ENCODE data around the gene NUCKS1.

Gene NUCKS1

DNA sequence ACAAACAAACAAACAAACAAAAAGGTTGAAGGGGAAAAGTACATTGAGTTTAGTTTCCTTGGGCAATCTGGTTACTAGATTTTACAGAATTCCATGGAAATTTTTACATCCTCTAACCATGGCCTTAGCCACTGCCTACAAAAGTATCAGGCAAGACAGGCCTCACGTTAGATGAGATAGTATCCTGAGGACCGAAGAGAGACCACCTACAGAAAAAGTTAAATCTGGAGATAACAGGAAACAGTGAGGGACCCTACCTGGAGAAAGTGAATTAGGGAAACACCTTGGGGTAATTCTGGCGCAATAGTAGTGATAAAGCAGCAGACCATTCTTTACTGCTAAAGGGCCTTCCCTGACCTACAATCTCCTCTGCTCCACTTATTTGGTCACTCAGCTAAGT lies 16.6 kb upstream of the NUCKS1 start:
- Histone ChIP-seq H3K27ac (ENCODE audit: low read depth, low read length) (no peak overlapping the region), H3K4me1 (ENCODE audit: control insufficient read depth, low read depth, low read length) (no peaks in the 10 kb centered on the region), H4K8ac (ENCODE audit: low read depth, low read length) (no peak overlapping the region), H3K4me2 (ENCODE audit: low read length) (no peak overlapping the region), H3K56ac (ENCODE audit: low read length) (no peak overlapping the region), H3K79me1 (ENCODE audit: low read length) (no peaks in the 10 kb centered on the region), H3K23ac (ENCODE audit: low read length) (no peak overlapping the region), H3K36me3 (ENCODE audit: control insufficient read depth, insufficient read depth, low read length) (no peaks in the 10 kb centered on the region), H2AK5ac (ENCODE audit: low read length) (no peak overlapping the region), H3K4ac (ENCODE audit: low read depth, low read length) (no peak overlapping the region), H3K18ac (ENCODE audit: low read length) (no peak overlapping the region), H4K5ac (ENCODE audit: low read length) (no peak overlapping the region), H2BK5ac (ENCODE audit: low read length) (no peak overlapping the region), H3K79me2 (ENCODE audit: control insufficient read depth, insufficient read depth, low read length) (no peaks in the 10 kb centered on the region), H3K27me3 (ENCODE audit: insufficient read depth, low read length, poor library complexity) (no peaks in the 10 kb centered on the region), H3K4me3 (ENCODE audit: low read length) (no peak overlapping the region), H3K9ac (ENCODE audit: low read length) (no peak overlapping the region), H2BK15ac (replicated peaks; ENCODE audit: low read depth) (no peak overlapping the region), H2BK120ac (ENCODE audit: low read depth, low read length) (no peak overlapping the region)
- no CpG with 5 or more reads among the region's 3 CpGs for WGBS (ENCODE audit: extremely low coverage, insufficient coverage, low lambda C conversion rate)
- DNase-seq = no peak

DNA sequence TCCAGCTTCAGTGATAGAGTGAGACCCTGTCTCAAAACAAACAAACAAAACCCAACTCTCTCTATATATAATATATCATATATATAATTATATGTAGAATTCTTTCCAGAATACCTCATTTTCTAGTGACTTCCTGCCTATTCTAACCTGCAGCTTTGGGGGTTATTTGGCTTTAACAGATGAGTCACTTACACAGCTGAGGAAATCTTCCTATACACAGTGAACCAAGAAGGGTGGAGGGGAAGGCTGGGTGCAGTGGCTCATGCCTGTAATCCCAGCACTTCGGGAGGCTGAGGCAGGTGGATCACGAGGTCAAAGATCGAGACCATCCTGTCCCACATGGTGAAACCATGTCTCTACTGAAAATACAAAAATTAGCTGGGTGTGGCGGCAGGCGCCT lies 16.1 kb upstream of the NUCKS1 start:
- Histone ChIP-seq H3K4me1 (ENCODE audit: control insufficient read depth, low read depth, low read length) (no peaks in the 10 kb centered on the region), H3K27me3 (ENCODE audit: insufficient read depth, low read length, poor library complexity) (no peaks in the 10 kb centered on the region), H3K23ac (ENCODE audit: low read length) (no peak overlapping the region), H4K8ac (ENCODE audit: low read depth, low read length) (no peak overlapping the region), H3K4me3 (ENCODE audit: low read length) (no peak overlapping the region), H3K18ac (ENCODE audit: low read length) (no peak overlapping the region), H3K79me1 (ENCODE audit: low read length) (no peaks in the 10 kb centered on the region), H2BK5ac (ENCODE audit: low read length) (no peak overlapping the region), H3K27ac (ENCODE audit: low read depth, low read length) (no peak overlapping the region), H4K5ac (ENCODE audit: low read length) (no peak overlapping the region), H3K4me2 (ENCODE audit: low read length) (no peak overlapping the region), H3K56ac (ENCODE audit: low read length) (no peak overlapping the region), H2BK120ac (ENCODE audit: low read depth, low read length) (no peak overlapping the region), H3K36me3 (ENCODE audit: control insufficient read depth, insufficient read depth, low read length) (no peaks in the 10 kb centered on the region), H2BK15ac (replicated peaks; ENCODE audit: low read depth) (no peak overlapping the region), H2AK5ac (ENCODE audit: low read length) (no peak overlapping the region), H3K79me2 (ENCODE audit: control insufficient read depth, insufficient read depth, low read length) (no peaks in the 10 kb centered on the region), H3K9ac (ENCODE audit: low read length) (no peak overlapping the region), H3K4ac (ENCODE audit: low read depth, low read length) (no peak overlapping the region)
- no peak for DNase-seq
- no CpG with 5 or more reads among the region's 5 CpGs for WGBS (ENCODE audit: extremely low coverage, insufficient coverage, low lambda C conversion rate)

- H2BK15ac ChIP-seq (replicated peaks; ENCODE audit: low read depth) = no peak overlapping the region
- no peak overlapping the region for H4K5ac ChIP-seq (ENCODE audit: low read length)
- H3K36me3 ChIP-seq (ENCODE audit: control insufficient read depth, insufficient read depth, low read length) = no peaks in the 10 kb centered on the region
- H2BK5ac ChIP-seq (ENCODE audit: low read length) = no peak overlapping the region
- no peaks in the 10 kb centered on the region for H3K4me1 ChIP-seq (ENCODE audit: control insufficient read depth, low read depth, low read length)
- no peak overlapping the region for H4K8ac ChIP-seq (ENCODE audit: low read depth, low read length)
- H3K27ac ChIP-seq (ENCODE audit: low read depth, low read length) = no peak overlapping the region
- H3K9ac ChIP-seq (ENCODE audit: low read length) = no peak overlapping the region
- H3K4me3 ChIP-seq (ENCODE audit: low read length) = no peak overlapping the region
- no peak overlapping the region for H3K18ac ChIP-seq (ENCODE audit: low read length)
- WGBS (ENCODE audit: extremely low coverage, insufficient coverage, low lambda C conversion rate) = no CpG with 5 or more reads among the region's 2 CpGs
- H3K79me1 ChIP-seq (ENCODE audit: low read length) = no peaks in the 10 kb centered on the region
- H3K23ac ChIP-seq (ENCODE audit: low read length) = no peak overlapping the region
- no peak overlapping the region for H3K4ac ChIP-seq (ENCODE audit: low read depth, low read length)
- no peak overlapping the region for H2BK120ac ChIP-seq (ENCODE audit: low read depth, low read length)
- no peak overlapping the region for H2AK5ac ChIP-seq (ENCODE audit: low read length)
- no peak for DNase-seq
- no peak overlapping the region for H3K56ac ChIP-seq (ENCODE audit: low read length)
- H3K79me2 ChIP-seq (ENCODE audit: control insufficient read depth, insufficient read depth, low read length) = no peaks in the 10 kb centered on the region
- H3K4me2 ChIP-seq (ENCODE audit: low read length) = no peak overlapping the region
- no peaks in the 10 kb centered on the region for H3K27me3 ChIP-seq (ENCODE audit: insufficient read depth, low read length, poor library complexity)
Measured at GRCh38 chr1:205764578-205764977, 14.6 kb upstream of the NUCKS1 start.

DNA sequence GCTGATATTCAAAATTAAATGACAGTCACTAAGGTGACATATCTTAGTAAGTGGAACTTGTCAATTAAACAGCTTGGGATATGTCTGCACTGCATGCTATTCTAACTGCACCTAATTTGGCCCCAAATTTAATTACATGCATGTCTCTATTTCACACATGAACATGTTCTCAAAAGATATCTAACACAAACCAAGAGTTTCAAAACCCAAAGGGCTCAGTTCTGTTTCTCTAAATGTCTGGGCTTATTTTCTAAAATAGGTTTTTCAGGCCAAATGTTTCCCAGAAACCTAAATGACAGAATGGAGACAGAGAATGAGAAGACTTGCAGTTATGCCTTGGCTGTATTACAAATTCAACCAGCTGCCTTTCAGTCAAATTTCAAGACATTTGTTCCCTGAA lies 14.0 kb upstream of the NUCKS1 start:
- no peak overlapping the region for H2AK5ac ChIP-seq (ENCODE audit: low read length)

DNA sequence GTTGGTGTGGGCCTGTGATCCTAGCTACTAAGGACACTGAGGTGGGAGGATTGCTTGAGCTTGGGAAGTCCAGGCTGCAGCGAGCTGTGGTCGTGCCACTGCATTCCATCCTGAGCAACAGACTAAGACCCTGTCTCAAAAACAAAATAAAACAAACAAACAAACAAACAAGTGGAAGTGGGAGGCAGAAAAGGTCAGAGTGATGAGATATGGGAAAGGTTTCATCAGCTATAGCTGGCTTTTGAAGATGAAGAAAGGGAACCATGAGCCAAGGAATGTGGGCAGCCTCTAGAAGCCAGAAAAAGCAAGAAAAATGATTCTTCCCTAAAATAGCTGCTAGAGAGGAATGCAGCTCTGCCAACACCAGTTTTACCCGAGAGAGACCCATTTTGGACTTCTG lies 10.6 kb upstream of the NUCKS1 start:
- Histone ChIP-seq H3K79me1 (ENCODE audit: low read length) (no peaks in the 10 kb centered on the region), H3K4ac (ENCODE audit: low read depth, low read length) (no peak overlapping the region), H3K9ac (ENCODE audit: low read length) (no peak overlapping the region), H3K18ac (ENCODE audit: low read length) (no peak overlapping the region), H2BK5ac (ENCODE audit: low read length) (no peak overlapping the region), H3K4me1 (ENCODE audit: control insufficient read depth, low read depth, low read length) (no peaks in the 10 kb centered on the region), H3K27ac (ENCODE audit: low read depth, low read length) (no peak overlapping the region), H3K23ac (ENCODE audit: low read length) (no peak overlapping the region), H4K5ac (ENCODE audit: low read length) (no peak overlapping the region), H2AK5ac (ENCODE audit: low read length) (no peak overlapping the region), H4K8ac (ENCODE audit: low read depth, low read length) (no peak overlapping the region), H2BK15ac (replicated peaks; ENCODE audit: low read depth) (no peak overlapping the region), H3K4me3 (ENCODE audit: low read length) (no peak overlapping the region), H3K56ac (ENCODE audit: low read length) (no peak overlapping the region), H3K79me2 (ENCODE audit: control insufficient read depth, insufficient read depth, low read length) (no peaks in the 10 kb centered on the region), H2BK120ac (ENCODE audit: low read depth, low read length) (no peak overlapping the region), H3K4me2 (ENCODE audit: low read length) (no peak overlapping the region), H3K36me3 (ENCODE audit: control insufficient read depth, insufficient read depth, low read length) (no peaks in the 10 kb centered on the region), H3K27me3 (ENCODE audit: insufficient read depth, low read length, poor library complexity) (no peaks in the 10 kb centered on the region)
- no peak for DNase-seq
- no CpG with 5 or more reads among the region's 3 CpGs for WGBS (ENCODE audit: extremely low coverage, insufficient coverage, low lambda C conversion rate)

More for the DNA sequence above, 14.0 kb upstream of the NUCKS1 start:
- no peak overlapping the region for H3K23ac ChIP-seq (ENCODE audit: low read length)
- no peak overlapping the region for H4K8ac ChIP-seq (ENCODE audit: low read depth, low read length)
- H4K5ac ChIP-seq (ENCODE audit: low read length) = no peak overlapping the region
- H3K4ac ChIP-seq (ENCODE audit: low read depth, low read length) = no peak overlapping the region
- no peak overlapping the region for H2BK5ac ChIP-seq (ENCODE audit: low read length)
- no peaks in the 10 kb centered on the region for H3K4me1 ChIP-seq (ENCODE audit: control insufficient read depth, low read depth, low read length)
- no peak overlapping the region for H2BK120ac ChIP-seq (ENCODE audit: low read depth, low read length)
- H3K18ac ChIP-seq (ENCODE audit: low read length) = no peak overlapping the region
- no peak overlapping the region for H3K56ac ChIP-seq (ENCODE audit: low read length)
- no peaks in the 10 kb centered on the region for H3K27me3 ChIP-seq (ENCODE audit: insufficient read depth, low read length, poor library complexity)
- H3K4me2 ChIP-seq (ENCODE audit: low read length) = no peak overlapping the region
- no peak overlapping the region for H3K27ac ChIP-seq (ENCODE audit: low read depth, low read length)
- H3K4me3 ChIP-seq (ENCODE audit: low read length) = no peak overlapping the region
- DNase-seq = no peak
- H3K79me2 ChIP-seq (ENCODE audit: control insufficient read depth, insufficient read depth, low read length) = no peaks in the 10 kb centered on the region
- H2BK15ac ChIP-seq (replicated peaks; ENCODE audit: low read depth) = no peak overlapping the region
- H3K9ac ChIP-seq (ENCODE audit: low read length) = no peak overlapping the region
- H3K79me1 ChIP-seq (ENCODE audit: low read length) = no peaks in the 10 kb centered on the region
- H3K36me3 ChIP-seq (ENCODE audit: control insufficient read depth, insufficient read depth, low read length) = no peaks in the 10 kb centered on the region

DNA sequence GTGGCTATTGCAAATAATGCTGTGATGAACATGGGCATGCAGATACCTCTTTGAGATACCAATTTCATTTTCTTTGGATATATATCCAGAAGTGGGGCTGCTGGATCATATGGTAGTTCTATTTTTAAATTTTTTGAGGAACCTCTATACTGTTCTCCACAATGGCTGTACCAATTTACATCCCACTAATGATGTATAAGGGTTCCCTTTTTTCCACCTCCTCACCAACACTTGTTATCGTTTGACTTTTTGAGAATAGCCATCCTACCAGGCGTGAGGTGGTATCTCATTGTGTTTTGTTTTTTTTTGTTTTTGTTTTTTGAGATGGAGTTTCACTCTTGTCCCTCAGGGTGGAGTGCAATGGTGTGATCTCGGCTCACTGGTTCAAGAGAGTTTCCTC lies 6.6 kb upstream of the NUCKS1 start:
- Histone ChIP-seq H3K56ac (ENCODE audit: low read length) (no peak overlapping the region), H4K5ac (ENCODE audit: low read length) (no peak overlapping the region), H2AK5ac (ENCODE audit: low read length) (no peak overlapping the region), H3K18ac (ENCODE audit: low read length) (no peak overlapping the region), H3K9ac (ENCODE audit: low read length) (no peak overlapping the region), H3K36me3 (ENCODE audit: control insufficient read depth, insufficient read depth, low read length) (no peaks in the 10 kb centered on the region), H3K27me3 (ENCODE audit: insufficient read depth, low read length, poor library complexity) (no peaks in the 10 kb centered on the region), H3K79me2 (ENCODE audit: control insufficient read depth, insufficient read depth, low read length) (no peaks in the 10 kb centered on the region), H3K79me1 (ENCODE audit: low read length) (no peaks in the 10 kb centered on the region), H3K27ac (ENCODE audit: low read depth, low read length) (no peak overlapping the region), H3K4me3 (ENCODE audit: low read length) (no peak overlapping the region), H3K4me1 (ENCODE audit: control insufficient read depth, low read depth, low read length) (no peaks in the 10 kb centered on the region), H3K4ac (ENCODE audit: low read depth, low read length) (no peak overlapping the region), H2BK120ac (ENCODE audit: low read depth, low read length) (no peak overlapping the region), H3K4me2 (ENCODE audit: low read length) (no peak overlapping the region), H2BK15ac (replicated peaks; ENCODE audit: low read depth) (no peak overlapping the region), H2BK5ac (ENCODE audit: low read length) (no peak overlapping the region), H4K8ac (ENCODE audit: low read depth, low read length) (no peak overlapping the region), H3K23ac (ENCODE audit: low read length) (no peak overlapping the region)
- DNase-seq = no peak
- no CpG with 5 or more reads among the region's 3 CpGs for WGBS (ENCODE audit: extremely low coverage, insufficient coverage, low lambda C conversion rate)

Data from mesendoderm (in vitro differentiated cells).